Neuronal stem cell (in vitro differentiated cells): Measurements from ENCODE around the gene GDF2.

Experiments
- DNase-seq: peaks from one replicate; pipeline ENCODE4 v3.0.0-alpha.2; 2013; ENCODE audit warnings: low spot score
- H2AFZ ChIP-seq: one replicate; pipeline ENCODE4 v1.6.1; 2013; ENCODE audit warnings: mild to moderate bottlenecking, low read length, inconsistent platforms
- H2AK5ac ChIP-seq: 2 replicates; pipeline ENCODE4 v1.6.1; 2013; ENCODE audit warnings: low read depth, mild to moderate bottlenecking, inconsistent platforms, low read length, moderate library complexity, mixed read lengths
- H2BK120ac ChIP-seq: 2 replicates; pipeline ENCODE4 v1.6.1; 2013; ENCODE audit warnings: low read depth, mild to moderate bottlenecking, inconsistent platforms, low read length, moderate library complexity, mixed read lengths
- H2BK12ac ChIP-seq: one replicate; pipeline ENCODE4 v1.6.1; 2013; ENCODE audit warnings: low read length, inconsistent platforms
- H2BK15ac ChIP-seq: 2 replicates; pipeline ENCODE4 v1.6.1; 2013; ENCODE audit warnings: mild to moderate bottlenecking, low read length, inconsistent platforms, mixed read lengths
- H2BK5ac ChIP-seq: one replicate; pipeline ENCODE4 v1.6.1; 2013; ENCODE audit warnings: inconsistent platforms, mild to moderate bottlenecking, low read length, moderate library complexity
- H3K14ac ChIP-seq: one replicate; pipeline ENCODE4 v1.6.1; 2013; ENCODE audit warnings: low read length, inconsistent platforms
- H3K18ac ChIP-seq: 2 replicates; pipeline ENCODE4 v1.6.1; 2013; ENCODE audit warnings: low read length, inconsistent platforms
- H3K23ac ChIP-seq: 2 replicates; pipeline ENCODE4 v1.6.1; 2013; ENCODE audit warnings: low read depth, mild to moderate bottlenecking, mixed read lengths, low read length, inconsistent platforms; ENCODE audit not compliant: poor library complexity
- H3K27ac ChIP-seq: replicated peaks from 3 replicates; pipeline ENCODE4 v1.5.1; 2013; ENCODE audit warnings: low read length, inconsistent platforms
- H3K27me3 ChIP-seq, 3 experiments: 2 replicates each; pipeline ENCODE4 v1.6.1; 2013; ENCODE audit warnings: low read length in 3 of 3, mild to moderate bottlenecking in 2 of 3, inconsistent platforms in 1 of 3, low read depth in 1 of 3, mixed read lengths in 1 of 3, moderate library complexity in 1 of 3; ENCODE audit not compliant: control insufficient read depth in 3 of 3, insufficient read depth in 3 of 3
- H3K36me3 ChIP-seq, 2 donors: replicated peaks in 1 of 2; 2 replicates each; pipeline ENCODE4 v1.6.1; 2013; ENCODE audit warnings: low read length in 2 of 2; ENCODE audit not compliant: control insufficient read depth in 2 of 2, insufficient read depth in 2 of 2
- H3K4ac ChIP-seq: 2 replicates; pipeline ENCODE4 v1.6.1; 2013; ENCODE audit warnings: inconsistent platforms, mild to moderate bottlenecking, low read length, moderate library complexity
- H3K4me1 ChIP-seq, 2 donors: 1 replicate in 1 of 2; 2 replicates in 1 of 2; pipeline ENCODE4 v1.6.1; 2013; ENCODE audit warnings: low read length in 2 of 2, low read depth in 1 of 2; ENCODE audit not compliant: control insufficient read depth in 2 of 2, insufficient read depth in 1 of 2
- H3K4me2 ChIP-seq: one replicate; pipeline ENCODE4 v1.6.1; 2013; ENCODE audit warnings: mild to moderate bottlenecking, low read length, inconsistent platforms; ENCODE audit not compliant: insufficient read depth, poor library complexity, severe bottlenecking
- H3K4me3 ChIP-seq, 2 donors: 2 replicates each; pipeline ENCODE4 v1.5.1; 2013; ENCODE audit warnings: low read length in 2 of 2, mild to moderate bottlenecking in 2 of 2, inconsistent platforms in 1 of 2, moderate library complexity in 1 of 2
- H3K79me1 ChIP-seq: one replicate; pipeline ENCODE4 v1.6.1; 2013; ENCODE audit warnings: low read depth, mild to moderate bottlenecking, inconsistent platforms, low read length, moderate library complexity
- H3K9ac ChIP-seq: one replicate; pipeline ENCODE4 v1.6.1; 2013; ENCODE audit warnings: mild to moderate bottlenecking, low read depth, low read length, inconsistent platforms; ENCODE audit not compliant: poor library complexity
- H3K9me3 ChIP-seq, 2 donors: replicated peaks in 1 of 2; 2 replicates each; pipeline versions ENCODE3 to v1.6.1; 2013; ENCODE audit warnings: low read length in 2 of 2, mild to moderate bottlenecking in 2 of 2, inconsistent platforms in 1 of 2, low read depth in 1 of 2, mixed read lengths in 1 of 2, moderate library complexity in 1 of 2; ENCODE audit not compliant: control insufficient read depth in 2 of 2, insufficient read depth in 1 of 2
- H4K8ac ChIP-seq: one replicate; pipeline ENCODE4 v1.6.1; 2013; ENCODE audit warnings: low read depth, mild to moderate bottlenecking, inconsistent platforms, low read length, moderate library complexity
- H4K91ac ChIP-seq: one replicate; pipeline ENCODE4 v1.6.1; 2013; ENCODE audit warnings: low read length, low read depth, mild to moderate bottlenecking, inconsistent platforms; ENCODE audit not compliant: poor library complexity
- WGBS, 2 donors: extraction: QIAGEN DNeasy Blood & Tissue Kit; methylation state at CpG; one replicate each; pipeline ENCODE4 v1.1.7; 2013; ENCODE audit warnings: missing lambda C conversion rate in 2 of 2, mixed read lengths in 1 of 2; ENCODE audit not compliant: insufficient read length in 2 of 2, insufficient replicate concordance in 1 of 2; ENCODE audit errors: extremely low coverage in 2 of 2; 5-methylcytosine and 5-hydroxymethylcytosine counted together

Gene GDF2

DNA sequence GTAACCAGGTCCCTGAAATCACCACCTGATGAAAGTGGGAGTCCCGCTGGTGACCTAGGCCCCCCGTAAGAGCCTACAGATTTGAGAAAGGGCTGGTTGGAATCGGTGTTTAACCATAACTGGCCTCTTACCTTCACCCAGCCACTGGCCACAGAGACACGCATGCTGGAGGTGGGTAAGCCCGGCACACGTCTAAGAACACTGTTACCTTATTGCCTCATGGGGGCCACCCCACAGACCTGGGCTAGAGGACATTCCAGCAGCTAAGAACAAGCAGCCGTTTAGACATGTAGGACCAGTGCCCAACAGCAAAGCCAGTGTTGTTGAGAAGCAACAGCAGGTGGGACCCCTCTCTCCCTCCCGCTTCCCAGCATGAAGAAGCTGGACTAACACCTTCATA lies 2.5 kb upstream of the GDF2 start:
- H2BK12ac ChIP-seq: no peak overlapping the region
- H3K4me1 ChIP-seq: peaks cover 0 to 4% of the 10 kb centered on the region in 2 donors
- no peak overlapping the region for H2AFZ ChIP-seq
- H3K23ac ChIP-seq: no peak overlapping the region
- DNase-seq: no peak
- H3K27ac ChIP-seq: no peak overlapping the region
- H2BK120ac ChIP-seq: no peak overlapping the region
- H2AK5ac ChIP-seq: no peak overlapping the region
- no peak overlapping the region for H4K91ac ChIP-seq
- H3K27me3 ChIP-seq: no peaks in the 10 kb centered on the region
- H3K4me2 ChIP-seq: no peak overlapping the region
- no CpG with 5 or more reads among the region's 8 CpGs for WGBS, 2 donors
- no peaks in the 10 kb centered on the region for H3K36me3 ChIP-seq
- H2BK15ac ChIP-seq: no peak overlapping the region
- H4K8ac ChIP-seq: no peak overlapping the region
- no peak overlapping the region for H2BK5ac ChIP-seq
- H3K4ac ChIP-seq: no peak overlapping the region
- H3K9me3 ChIP-seq: no peaks in the 10 kb centered on the region
- H3K4me3 ChIP-seq: no peak overlapping the region
- H3K18ac ChIP-seq: no peak overlapping the region
- no peak overlapping the region for H3K14ac ChIP-seq
- no peaks in the 10 kb centered on the region for H3K79me1 ChIP-seq
- H3K9ac ChIP-seq: no peak overlapping the region

DNA sequence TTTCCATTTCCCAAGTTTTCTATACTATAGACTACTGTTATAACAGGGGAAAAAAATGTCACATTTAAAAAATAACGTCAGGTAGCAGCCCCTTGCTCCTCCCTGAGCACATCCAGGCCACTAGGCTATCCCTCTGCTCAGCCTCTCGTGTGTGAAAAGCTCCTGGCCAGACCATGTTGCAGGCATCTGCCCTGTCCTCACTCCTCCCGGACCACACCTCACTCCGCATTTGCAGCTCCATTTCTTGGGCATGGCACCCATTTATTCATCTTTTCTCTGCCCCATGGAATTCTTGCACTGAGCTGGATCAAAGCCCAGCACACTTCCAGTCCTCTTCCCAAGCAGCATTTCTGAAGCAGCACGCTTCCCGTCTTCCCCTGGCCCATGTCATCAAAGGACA lies 1.4 kb upstream of the GDF2 start:
- DNase-seq: no peak
- Histone ChIP-seq H2BK5ac (no peak overlapping the region), H3K9me3 (no peaks in the 10 kb centered on the region), H3K23ac (no peak overlapping the region), H2BK12ac (no peak overlapping the region), H3K4me1 (peaks cover 0 to 4% of the 10 kb centered on the region in 2 donors), H3K4ac (no peak overlapping the region), H2AFZ (no peak overlapping the region), H3K79me1 (no peaks in the 10 kb centered on the region), H3K27me3 (no peaks in the 10 kb centered on the region), H3K9ac (no peak overlapping the region), H3K36me3 (no peaks in the 10 kb centered on the region), H3K27ac (no peak overlapping the region), H3K18ac (no peak overlapping the region), H3K4me3 (no peak overlapping the region), H2BK15ac (no peak overlapping the region), H2BK120ac (no peak overlapping the region), H4K91ac (no peak overlapping the region), H4K8ac (no peak overlapping the region), H3K14ac (no peak overlapping the region), H3K4me2 (no peak overlapping the region), H2AK5ac (no peak overlapping the region)
- WGBS, 2 donors: no CpG with 5 or more reads among the region's 6 CpGs

DNA sequence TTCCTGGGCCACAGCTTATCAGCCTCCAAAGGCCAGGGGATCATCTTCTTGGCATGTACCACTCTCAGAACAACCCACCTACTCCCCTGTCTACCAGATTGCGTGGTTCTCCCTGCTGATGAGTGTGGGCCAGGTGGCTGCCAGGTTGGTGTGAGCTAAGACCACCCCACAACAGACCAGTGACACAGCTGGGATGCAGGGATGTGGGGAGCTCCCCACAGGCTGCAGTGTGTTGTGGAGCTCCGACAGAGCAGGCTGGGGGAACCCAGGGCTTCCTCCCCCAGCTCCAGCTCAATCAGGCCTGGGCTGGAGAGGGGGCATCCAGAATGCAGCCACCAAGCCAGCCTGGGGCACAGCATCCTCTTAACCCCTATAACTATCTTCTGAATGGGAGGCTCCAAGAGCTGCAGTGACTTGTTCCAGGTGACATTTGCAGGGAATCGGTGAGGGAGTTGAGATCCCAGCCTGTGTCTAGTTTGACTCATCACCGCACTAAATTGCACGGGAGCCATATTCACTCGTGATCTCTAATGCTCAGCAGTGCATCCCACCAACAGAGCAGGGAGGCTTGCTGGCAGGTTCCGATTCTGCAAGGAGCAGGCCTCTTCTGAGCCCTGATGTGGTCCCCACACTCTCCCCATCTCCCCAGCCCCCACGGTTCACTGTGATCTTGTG lies 596 bp upstream of the GDF2 start:
- Histone ChIP-seq H4K8ac (no peak overlapping the region), H2BK120ac (no peak overlapping the region), H2AK5ac (no peak overlapping the region), H3K27me3 (no peaks in the 10 kb centered on the region), H3K9ac (no peak overlapping the region), H3K4ac (no peak overlapping the region), H3K9me3 (no peaks in the 10 kb centered on the region), H3K4me1 (peaks cover 0 to 4% of the 10 kb centered on the region in 2 donors), H2BK15ac (no peak overlapping the region), H3K4me2 (no peak overlapping the region), H2BK5ac (no peak overlapping the region), H3K4me3 (no peak overlapping the region), H3K27ac (no peak overlapping the region), H3K36me3 (no peaks in the 10 kb centered on the region), H4K91ac (no peak overlapping the region), H3K14ac (no peak overlapping the region), H3K18ac (peak overlapping the region; percentile 8), H2BK12ac (no peak overlapping the region), H2AFZ (no peak overlapping the region), H3K79me1 (no peaks in the 10 kb centered on the region), H3K23ac (no peak overlapping the region)
- no CpG with 5 or more reads among the region's 8 CpGs for WGBS, 2 donors
- no peak for DNase-seq

DNA sequence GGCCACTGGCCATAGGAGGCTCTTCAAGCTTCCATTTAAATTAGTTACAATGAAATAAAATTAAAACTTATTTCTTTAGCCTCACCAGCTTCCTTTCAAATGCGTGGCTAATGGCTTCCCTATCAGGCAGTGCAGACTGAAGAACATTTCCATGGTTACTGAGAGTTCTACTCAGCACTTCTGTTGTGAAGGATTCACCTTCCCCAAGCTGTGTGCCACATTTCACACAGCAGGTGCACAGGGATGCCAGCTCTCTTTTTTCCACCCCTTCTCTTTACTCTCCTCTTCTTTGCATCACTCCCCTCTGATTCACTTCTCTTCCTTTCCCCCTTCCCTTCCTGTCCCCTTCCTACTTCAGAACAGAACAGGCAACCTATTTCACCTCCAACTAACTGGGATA lies 833 bp downstream of the GDF2 start:
- H3K4me3 ChIP-seq: no peak overlapping the region
- no peak overlapping the region for H3K27ac ChIP-seq
- no peak overlapping the region for H3K14ac ChIP-seq
- H2BK12ac ChIP-seq: no peak overlapping the region
- DNase-seq: no peak
- H3K9me3 ChIP-seq: no peaks in the 10 kb centered on the region
- H3K9ac ChIP-seq: no peak overlapping the region
- no peaks in the 10 kb centered on the region for H3K79me1 ChIP-seq
- H2BK15ac ChIP-seq: no peak overlapping the region
- H3K18ac ChIP-seq: no peak overlapping the region
- H2AK5ac ChIP-seq: no peak overlapping the region
- H2AFZ ChIP-seq: no peak overlapping the region
- H3K23ac ChIP-seq: no peak overlapping the region
- H3K4me2 ChIP-seq: no peak overlapping the region
- no peak overlapping the region for H2BK5ac ChIP-seq
- no peak overlapping the region for H4K8ac ChIP-seq
- no peak overlapping the region for H4K91ac ChIP-seq
- no CpG with 5 or more reads among the region's 1 CpG for WGBS, 2 donors
- no peak overlapping the region for H3K4ac ChIP-seq
- peaks cover 0 to 3% of the 10 kb centered on the region in 2 donors for H3K4me1 ChIP-seq
- H3K27me3 ChIP-seq: no peaks in the 10 kb centered on the region
- no peak overlapping the region for H2BK120ac ChIP-seq
- H3K36me3 ChIP-seq: no peaks in the 10 kb centered on the region
